ENCODE measurements around the gene SUGCT. TPM values are rescaled to one million over a fixed set of nuclear protein-coding genes. Genes with fewer than 3 reads are reported as not detected.

The SUGCT gene
- total RNA-seq, 1 experiment from 2014 or later: 1.5 TPM

GRCh38 chr7:40772096-40772495, 637.3 kb downstream of the SUGCT start:
- TF ChIP-seq EZH2 (IDR thresholded peaks at IDR 0.05; ENCODE audit: borderline replicate concordance, low read depth, low read length, poor library complexity, severe bottlenecking) (no peak), CTCF (conservative IDR thresholded peaks at IDR 0.05; ENCODE audit: low read depth, low read length) (no peak)
- CTCF ChIA-PET: no interaction called here
- POLR2A ChIA-PET (ENCODE audit: low non-redundant PET): no interaction called here
- H3K4me1 ChIP-seq (ENCODE audit: insufficient read depth, low read length, poor library complexity, severe bottlenecking): peaks cover 9% of the 10 kb centered on the region
- H3K9me3 ChIP-seq (ENCODE audit: low read depth, low read length, poor library complexity, severe bottlenecking): no peaks in the 10 kb centered on the region
- no peak overlapping the region for H3K4me3 ChIP-seq (ENCODE audit: low read depth, low read length, poor library complexity, severe bottlenecking)
- no TSS peak for BruUV-seq (replicated peaks)
- no peak for DNase-seq (ENCODE audit: low spot score)
- H3K27me3 ChIP-seq (replicated peaks; ENCODE audit: insufficient read depth, low read depth, low read length, poor library complexity): no peaks in the 10 kb centered on the region
- H3K27ac ChIP-seq (ENCODE audit: low read depth, low read length, poor library complexity, severe bottlenecking): no peak overlapping the region
- no peaks in the 10 kb centered on the region for H3K36me3 ChIP-seq (ENCODE audit: insufficient read depth, low read length, poor library complexity, severe bottlenecking)
- intact Hi-C loops (cut with micrococcal nuclease; ENCODE audit: unreplicated experiment): no loop called here

GRCh38 chr7:40773656-40774055, 638.9 kb downstream of the SUGCT start:
- no peaks in the 10 kb centered on the region for H3K9me3 ChIP-seq (ENCODE audit: low read depth, low read length, poor library complexity, severe bottlenecking)
- peak; percentile 87 for DNase-seq (ENCODE audit: low spot score)
- H3K27me3 ChIP-seq (replicated peaks; ENCODE audit: insufficient read depth, low read depth, low read length, poor library complexity): no peaks in the 10 kb centered on the region
- peaks cover 9% of the 10 kb centered on the region for H3K4me1 ChIP-seq (ENCODE audit: insufficient read depth, low read length, poor library complexity, severe bottlenecking)
- H3K27ac ChIP-seq (ENCODE audit: low read depth, low read length, poor library complexity, severe bottlenecking): no peak overlapping the region
- POLR2A ChIA-PET (ENCODE audit: low non-redundant PET): no interaction called here
- intact Hi-C loops (cut with micrococcal nuclease; ENCODE audit: unreplicated experiment): no loop called here
- CTCF ChIA-PET: interaction anchor here (0.6 kb wide), 1 partner anchor 957 kb away, joined by 6 read pairs; no protein-coding TSS in a partner anchor
- no peak overlapping the region for H3K4me3 ChIP-seq (ENCODE audit: low read depth, low read length, poor library complexity, severe bottlenecking)
- BruUV-seq (replicated peaks): no TSS peak
- no peaks in the 10 kb centered on the region for H3K36me3 ChIP-seq (ENCODE audit: insufficient read depth, low read length, poor library complexity, severe bottlenecking)
- TF ChIP-seq EZH2 (IDR thresholded peaks at IDR 0.05; ENCODE audit: borderline replicate concordance, low read depth, low read length, poor library complexity, severe bottlenecking): no peak
- TF ChIP-seq CTCF (conservative IDR thresholded peaks at IDR 0.05; ENCODE audit: low read depth, low read length): no peak

GRCh38 chr7:40775877-40776276, 641.1 kb downstream of the SUGCT start:
- no peaks in the 10 kb centered on the region for H3K36me3 ChIP-seq (ENCODE audit: insufficient read depth, low read length, poor library complexity, severe bottlenecking)
- intact Hi-C loops (cut with micrococcal nuclease; ENCODE audit: unreplicated experiment): no loop called here
- no peak for TF ChIP-seq CTCF (conservative IDR thresholded peaks at IDR 0.05; ENCODE audit: low read depth, low read length)
- no peak for TF ChIP-seq EZH2 (IDR thresholded peaks at IDR 0.05; ENCODE audit: borderline replicate concordance, low read depth, low read length, poor library complexity, severe bottlenecking)
- no peak overlapping the region for H3K27ac ChIP-seq (ENCODE audit: low read depth, low read length, poor library complexity, severe bottlenecking)
- no peaks in the 10 kb centered on the region for H3K27me3 ChIP-seq (replicated peaks; ENCODE audit: insufficient read depth, low read depth, low read length, poor library complexity)
- POLR2A ChIA-PET (ENCODE audit: low non-redundant PET): no interaction called here
- no peak overlapping the region for H3K4me3 ChIP-seq (ENCODE audit: low read depth, low read length, poor library complexity, severe bottlenecking)
- DNase-seq (ENCODE audit: low spot score): no peak
- CTCF ChIA-PET: no interaction called here
- BruUV-seq (replicated peaks): no TSS peak
- no peaks in the 10 kb centered on the region for H3K9me3 ChIP-seq (ENCODE audit: low read depth, low read length, poor library complexity, severe bottlenecking)
- H3K4me1 ChIP-seq (ENCODE audit: insufficient read depth, low read length, poor library complexity, severe bottlenecking): peaks cover 9% of the 10 kb centered on the region

Data from A673 (cell line).